ENCODE data around the gene PLXNB3.

PLXNB3 gene

GRCh38 chrX:153725832-153726285 is 38.2 kb upstream of the PLXNB3 start:
- Histone ChIP-seq H3K27me3 (replicated peaks; ENCODE audit: insufficient read depth, low read length) (no peaks in the 10 kb centered on the region), H3K4me3 (ENCODE audit: low read length) (no peak overlapping the region), H3K9me3 (replicated peaks; ENCODE audit: insufficient read depth, low read length) (no peaks in the 10 kb centered on the region), H2AFZ (ENCODE audit: low read length) (no peak overlapping the region), H3K27ac (ENCODE audit: low read length) (no peak overlapping the region), H3K4me2 (ENCODE audit: low read depth, low read length) (no peak overlapping the region; the same call in 1 of the 2 replicates), H3K9ac (ENCODE audit: low read length) (no peak overlapping the region), H3K9me2 (replicated peaks; ENCODE audit: insufficient read depth, low read length) (no peaks in the 10 kb centered on the region), H3K36me3 (replicated peaks; ENCODE audit: insufficient read depth, low read length) (no peaks in the 10 kb centered on the region), H4K20me1 (ENCODE audit: insufficient read depth, low read length) (no peaks in the 10 kb centered on the region), H3K4me1 (ENCODE audit: low read length) (peaks cover 20% of the 10 kb centered on the region), H3F3A (ENCODE audit: insufficient read depth, low read length) (peaks cover 3% of the 10 kb centered on the region), H3K79me2 (ENCODE audit: low read length) (peaks cover 32% of the 10 kb centered on the region)
- DNase-seq = no peak
- TF ChIP-seq EZH2phosphoT487 (IDR thresholded peaks at IDR 0.05; ENCODE audit: low read length) (no peak), EZH2 (optimal IDR thresholded peaks at IDR 0.05; ENCODE audit: low read depth, low read length) (no peak), CTCF (IDR thresholded peaks at IDR 0.05; ENCODE audit: low read length) (no peak)

DNA sequence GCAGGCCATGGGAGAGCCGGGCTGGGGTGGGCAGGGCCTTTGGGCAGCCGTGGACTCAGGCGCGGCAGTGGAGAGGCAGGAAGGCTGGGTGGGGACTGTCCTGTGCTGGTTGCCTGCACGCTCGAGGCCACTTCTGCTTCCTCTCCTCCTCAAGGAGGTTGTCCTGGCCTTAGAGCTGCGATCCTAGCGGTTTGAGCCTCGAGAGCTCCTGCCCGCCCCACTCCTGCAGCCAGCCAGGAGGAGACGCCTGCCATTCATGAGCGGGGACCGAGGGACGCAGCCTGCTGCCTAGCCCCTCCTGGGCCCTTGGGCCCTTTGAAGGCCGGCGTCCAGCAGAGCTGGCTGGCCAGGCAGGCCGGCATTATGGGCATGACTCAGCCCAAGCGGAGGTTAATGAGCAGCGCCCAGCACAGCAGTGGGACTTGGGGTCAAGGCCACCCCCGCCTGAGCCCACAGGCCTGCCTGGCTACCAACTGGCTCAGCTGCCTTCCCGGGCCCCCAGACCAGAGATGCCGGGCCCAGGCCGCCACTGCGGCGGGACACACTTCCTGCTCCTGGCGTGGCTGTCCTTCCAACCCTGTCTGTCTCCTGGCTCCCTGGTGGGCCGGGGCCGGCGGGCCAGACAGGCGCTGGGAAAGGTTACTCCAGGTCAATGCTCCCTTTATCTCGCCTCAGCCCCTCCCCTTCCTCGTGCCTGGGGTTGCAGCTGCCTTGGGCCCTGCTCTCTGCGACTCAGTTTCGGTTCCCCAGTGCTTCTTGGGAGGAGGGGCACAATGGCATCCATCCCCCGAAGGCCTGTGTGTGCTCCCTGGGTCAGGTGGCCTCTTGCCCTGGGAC is 37.5 kb upstream of the PLXNB3 start:
- H3K4me1 ChIP-seq (ENCODE audit: low read length) = peaks cover 23% of the 10 kb centered on the region
- DNase-seq = peak; percentile 83
- no peaks in the 10 kb centered on the region for H3K27me3 ChIP-seq (replicated peaks; ENCODE audit: insufficient read depth, low read length)
- H3K36me3 ChIP-seq (replicated peaks; ENCODE audit: insufficient read depth, low read length) = no peaks in the 10 kb centered on the region
- H3K27ac ChIP-seq (ENCODE audit: low read length) = peak overlapping the region; percentile 57; the same call in 1 of the 2 replicates
- H3K4me2 ChIP-seq (ENCODE audit: low read depth, low read length) = peak overlapping the region; percentile 62
- H4K20me1 ChIP-seq (ENCODE audit: insufficient read depth, low read length) = no peaks in the 10 kb centered on the region
- no peaks in the 10 kb centered on the region for H3K9me3 ChIP-seq (replicated peaks; ENCODE audit: insufficient read depth, low read length)
- peak overlapping the region; percentile 29; the same call in 1 of the 2 replicates for H3K4me3 ChIP-seq (ENCODE audit: low read length)
- no peak overlapping the region for H2AFZ ChIP-seq (ENCODE audit: low read length)
- H3F3A ChIP-seq (ENCODE audit: insufficient read depth, low read length) = peaks cover 9% of the 10 kb centered on the region
- no peaks in the 10 kb centered on the region for H3K9me2 ChIP-seq (replicated peaks; ENCODE audit: insufficient read depth, low read length)
- peaks cover 31% of the 10 kb centered on the region for H3K79me2 ChIP-seq (ENCODE audit: low read length)
- no peak for TF ChIP-seq EZH2phosphoT487 (IDR thresholded peaks at IDR 0.05; ENCODE audit: low read length)
- no peak for TF ChIP-seq CTCF (IDR thresholded peaks at IDR 0.05; ENCODE audit: low read length)
- TF ChIP-seq EZH2 (optimal IDR thresholded peaks at IDR 0.05; ENCODE audit: low read depth, low read length) = no peak
- H3K9ac ChIP-seq (ENCODE audit: low read length) = peak overlapping the region; percentile 21; the same call in 1 of the 2 replicates

DNA sequence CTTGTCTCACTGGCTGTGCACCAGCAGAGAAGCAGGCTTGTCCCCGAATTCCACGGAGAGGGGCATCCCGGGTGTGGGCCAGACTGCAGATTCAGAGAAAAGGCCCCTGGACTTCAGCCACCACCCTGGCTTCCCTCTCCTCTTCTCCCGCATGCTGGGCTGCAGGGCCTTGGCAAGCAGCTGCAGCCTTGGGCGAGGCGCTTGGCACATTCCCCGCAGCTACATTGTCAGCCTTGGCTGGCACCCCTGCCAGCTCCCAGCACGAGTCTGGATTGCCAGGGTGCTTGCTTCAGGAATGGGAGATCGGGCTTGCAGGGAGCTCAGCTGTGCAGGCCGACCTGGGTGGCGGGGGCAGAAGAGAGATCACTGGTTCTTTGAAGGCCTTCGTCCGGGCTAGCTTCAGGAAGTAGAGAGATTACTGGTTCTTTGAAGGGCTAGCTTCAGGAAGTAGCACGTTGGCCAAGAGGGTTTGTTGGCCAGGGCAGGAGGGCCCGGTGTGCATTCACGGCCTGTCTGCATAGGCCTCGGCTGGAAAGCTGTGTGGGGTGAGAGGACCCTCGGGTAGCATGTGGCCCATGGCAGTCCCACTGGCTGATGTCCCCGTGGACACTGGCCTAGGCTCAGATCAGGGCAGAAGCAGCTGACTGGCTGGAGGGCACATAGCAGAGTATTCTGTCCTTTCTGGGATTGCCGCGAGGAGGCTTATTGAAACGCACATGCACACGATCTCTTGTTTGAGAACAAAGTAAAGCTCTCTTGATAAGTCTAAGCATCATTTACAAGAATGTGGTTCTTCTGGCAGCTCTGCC is 36.7 kb upstream of the PLXNB3 start:
- Histone ChIP-seq H3K9me3 (replicated peaks; ENCODE audit: insufficient read depth, low read length) (no peaks in the 10 kb centered on the region), H4K20me1 (ENCODE audit: insufficient read depth, low read length) (no peaks in the 10 kb centered on the region), H3F3A (ENCODE audit: insufficient read depth, low read length) (peaks cover 9% of the 10 kb centered on the region), H3K79me2 (ENCODE audit: low read length) (peaks cover 25% of the 10 kb centered on the region), H3K9me2 (replicated peaks; ENCODE audit: insufficient read depth, low read length) (no peaks in the 10 kb centered on the region), H3K4me1 (ENCODE audit: low read length) (peaks cover 28% of the 10 kb centered on the region), H3K27me3 (replicated peaks; ENCODE audit: insufficient read depth, low read length) (no peaks in the 10 kb centered on the region), H3K4me2 (ENCODE audit: low read depth, low read length) (peak overlapping the region; percentile 62; the same call in 1 of the 2 replicates), H3K36me3 (replicated peaks; ENCODE audit: insufficient read depth, low read length) (no peaks in the 10 kb centered on the region), H3K9ac (ENCODE audit: low read length) (no peak overlapping the region), H2AFZ (ENCODE audit: low read length) (no peak overlapping the region), H3K27ac (ENCODE audit: low read length) (peak overlapping the region; percentile 57; the same call in 1 of the 2 replicates), H3K4me3 (ENCODE audit: low read length) (no peak overlapping the region)
- DNase-seq = no peak
- TF ChIP-seq EZH2 (optimal IDR thresholded peaks at IDR 0.05; ENCODE audit: low read depth, low read length) (no peak), EZH2phosphoT487 (IDR thresholded peaks at IDR 0.05; ENCODE audit: low read length) (no peak), CTCF (IDR thresholded peaks at IDR 0.05; ENCODE audit: low read length) (no peak)

All from MM.1S (cell line).